KMS-11 (cell line): ENCODE measurements around the gene SLC10A7.

ENCODE experiments used
- H2AFZ ChIP-seq: fragments of 200-600 bp; sonication (generic); 2 replicates; pipeline ENCODE4 v1.6.1; 2016; ENCODE audit warnings: antibody characterized with exemption, mixed run types, low read depth
- H3K27ac ChIP-seq: fragments of 200-600 bp; sonication (generic); 2 replicates; pipeline ENCODE4 v1.6.1; 2016; ENCODE audit warnings: mild to moderate bottlenecking, mixed run types
- H3K27me3 ChIP-seq: fragments of 200-600 bp; sonication (generic); 2 replicates; pipeline ENCODE4 v1.6.1; 2017; ENCODE audit warnings: mild to moderate bottlenecking, low read depth, mixed run types, moderate library complexity; ENCODE audit not compliant: insufficient read depth
- H3K36me3 ChIP-seq: fragments of 200-600 bp; sonication (generic); 2 replicates; pipeline ENCODE4 v1.6.1; 2017; ENCODE audit warnings: mild to moderate bottlenecking, mixed run types; ENCODE audit not compliant: insufficient read depth
- H3K4me1 ChIP-seq: fragments of 200-600 bp; sonication (generic); 2 replicates; pipeline ENCODE4 v1.6.1; 2016; ENCODE audit warnings: mild to moderate bottlenecking, low read depth, mixed run types; ENCODE audit not compliant: poor library complexity, severe bottlenecking
- H3K4me2 ChIP-seq: fragments of 200-600 bp; sonication (generic); 2 replicates; pipeline ENCODE4 v1.7.0; 2016; ENCODE audit warnings: mild to moderate bottlenecking, mixed run types
- H3K4me3 ChIP-seq: fragments of 200-600 bp; sonication (generic); IDR thresholded peaks from 2 replicates; pipeline ENCODE4 v1.6.1; 2017; ENCODE audit warnings: low read depth, low read length, mixed read lengths; ENCODE audit not compliant: insufficient read depth
- H3K79me2 ChIP-seq: fragments of 200-600 bp; sonication (generic); 2 replicates; pipeline ENCODE4 v1.6.1; 2016; ENCODE audit warnings: low read depth, mixed run types; ENCODE audit not compliant: insufficient read depth
- H3K9ac ChIP-seq: fragments of 200-600 bp; sonication (generic); 2 replicates; pipeline ENCODE4 v1.6.1; 2016; ENCODE audit warnings: mild to moderate bottlenecking, mixed run types
- H4K20me1 ChIP-seq: fragments of 200-600 bp; sonication (generic); 2 replicates; pipeline ENCODE4 v1.6.1; 2016; ENCODE audit warnings: mild to moderate bottlenecking, mixed run types; ENCODE audit not compliant: insufficient read depth
- TF ChIP-seq, protein P1 (sequence below): fragments of 200-600 bp; sonication (generic); conservative IDR thresholded peaks from 2 replicates; pipeline ENCODE4 v1.6.1; 2017; ENCODE audit warnings: low read depth, mild to moderate bottlenecking, antibody characterized with exemption, low read length, moderate library complexity, mixed read lengths

Gene SLC10A7

DNA sequence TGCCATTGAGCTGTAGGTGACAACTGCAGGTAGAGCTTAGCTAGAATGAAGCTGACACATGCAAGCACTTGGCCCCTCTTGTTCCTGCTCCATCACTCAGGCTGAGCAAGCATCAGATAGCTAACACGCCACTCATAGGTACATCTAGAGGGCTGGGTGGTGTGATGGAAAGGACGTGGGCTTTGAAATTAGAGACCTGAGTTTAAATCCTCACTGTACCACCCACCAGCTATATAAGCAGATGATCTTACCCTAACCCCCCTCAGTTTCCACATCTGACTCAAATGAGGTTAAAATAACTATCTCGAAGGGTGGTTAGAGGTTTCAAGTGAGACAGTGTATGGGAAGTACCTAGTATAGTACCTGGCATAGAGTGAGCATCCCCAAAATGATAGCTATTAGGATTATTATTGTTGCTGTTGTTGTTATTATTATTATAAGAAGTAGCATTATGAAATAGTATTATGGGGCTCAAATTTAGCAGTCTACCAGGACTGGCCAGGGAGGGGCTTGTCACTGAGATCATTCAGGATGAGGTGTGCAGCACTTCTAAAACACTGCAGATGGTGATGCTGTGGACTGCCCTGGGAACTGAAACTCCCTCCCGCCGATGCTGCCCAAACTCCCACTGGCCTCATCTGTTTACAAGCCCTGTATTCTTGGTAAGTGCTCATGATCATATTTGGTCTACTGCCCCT lies 248.4 kb downstream of the SLC10A7 start:
- Histone ChIP-seq H2AFZ (no peak overlapping the region), H3K9ac (no peak overlapping the region), H3K4me2 (no peak overlapping the region), H4K20me1 (no peaks in the 10 kb centered on the region), H3K79me2 (no peaks in the 10 kb centered on the region), H3K27ac (no peak overlapping the region), H3K4me1 (peaks cover 8% of the 10 kb centered on the region), H3K4me3 (no peak overlapping the region), H3K36me3 (no peaks in the 10 kb centered on the region), H3K27me3 (no peaks in the 10 kb centered on the region)
- TF ChIP-seq, protein P1, sequence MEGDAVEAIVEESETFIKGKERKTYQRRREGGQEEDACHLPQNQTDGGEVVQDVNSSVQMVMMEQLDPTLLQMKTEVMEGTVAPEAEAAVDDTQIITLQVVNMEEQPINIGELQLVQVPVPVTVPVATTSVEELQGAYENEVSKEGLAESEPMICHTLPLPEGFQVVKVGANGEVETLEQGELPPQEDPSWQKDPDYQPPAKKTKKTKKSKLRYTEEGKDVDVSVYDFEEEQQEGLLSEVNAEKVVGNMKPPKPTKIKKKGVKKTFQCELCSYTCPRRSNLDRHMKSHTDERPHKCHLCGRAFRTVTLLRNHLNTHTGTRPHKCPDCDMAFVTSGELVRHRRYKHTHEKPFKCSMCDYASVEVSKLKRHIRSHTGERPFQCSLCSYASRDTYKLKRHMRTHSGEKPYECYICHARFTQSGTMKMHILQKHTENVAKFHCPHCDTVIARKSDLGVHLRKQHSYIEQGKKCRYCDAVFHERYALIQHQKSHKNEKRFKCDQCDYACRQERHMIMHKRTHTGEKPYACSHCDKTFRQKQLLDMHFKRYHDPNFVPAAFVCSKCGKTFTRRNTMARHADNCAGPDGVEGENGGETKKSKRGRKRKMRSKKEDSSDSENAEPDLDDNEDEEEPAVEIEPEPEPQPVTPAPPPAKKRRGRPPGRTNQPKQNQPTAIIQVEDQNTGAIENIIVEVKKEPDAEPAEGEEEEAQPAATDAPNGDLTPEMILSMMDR: no peak

DNA sequence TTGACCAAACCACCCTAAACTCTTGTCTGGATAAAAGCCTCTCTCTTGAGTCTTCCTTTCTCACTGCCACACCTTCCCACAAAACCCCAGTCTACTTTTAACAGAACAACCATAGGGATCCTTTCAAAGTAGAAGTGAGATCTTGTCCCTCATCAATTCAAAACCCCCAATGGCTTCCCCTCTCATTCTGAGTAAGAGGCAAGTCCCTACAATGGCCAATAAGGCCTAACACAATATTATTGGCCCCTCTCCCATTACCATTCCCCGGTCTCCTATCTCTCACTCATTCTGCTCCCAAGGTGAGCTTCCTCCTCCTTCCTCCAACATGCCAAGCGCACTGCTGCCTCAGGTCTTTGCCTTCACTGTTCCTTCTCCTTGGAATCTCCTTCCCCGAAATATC lies 250.3 kb downstream of the SLC10A7 start:
- Histone ChIP-seq H2AFZ (no peak overlapping the region), H4K20me1 (no peaks in the 10 kb centered on the region), H3K79me2 (no peaks in the 10 kb centered on the region), H3K9ac (no peak overlapping the region), H3K4me2 (no peak overlapping the region), H3K4me3 (no peak overlapping the region), H3K27me3 (no peaks in the 10 kb centered on the region), H3K36me3 (no peaks in the 10 kb centered on the region), H3K4me1 (peaks cover 8% of the 10 kb centered on the region), H3K27ac (no peak overlapping the region)
- TF ChIP-seq, protein P1: no peak

DNA sequence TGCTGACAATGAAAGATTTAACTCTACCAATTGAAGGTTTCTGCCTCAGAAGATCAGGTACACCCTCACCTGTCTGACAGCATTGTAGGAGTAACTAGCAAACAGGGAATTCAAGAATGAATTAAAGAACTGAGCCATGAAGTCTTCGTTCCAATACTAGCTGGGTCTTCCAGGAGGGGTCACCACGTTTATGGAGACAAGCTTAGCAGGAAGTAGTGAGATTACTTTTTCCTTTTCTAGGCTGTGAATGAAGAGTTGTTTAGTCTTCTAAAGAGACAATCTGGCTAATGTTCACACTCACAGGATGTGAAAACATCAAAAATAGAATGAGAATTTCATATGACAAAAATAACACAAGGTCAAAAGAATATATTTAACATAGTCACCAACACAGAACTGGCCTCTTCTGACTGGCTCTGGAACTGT lies 252.5 kb downstream of the SLC10A7 start:
- no peak overlapping the region for H2AFZ ChIP-seq
- TF ChIP-seq, protein P1: no peak
- H3K36me3 ChIP-seq: no peaks in the 10 kb centered on the region
- H3K27me3 ChIP-seq: no peaks in the 10 kb centered on the region
- no peak overlapping the region for H3K9ac ChIP-seq
- no peaks in the 10 kb centered on the region for H3K79me2 ChIP-seq
- no peak overlapping the region for H3K27ac ChIP-seq
- H3K4me2 ChIP-seq: no peak overlapping the region
- no peaks in the 10 kb centered on the region for H4K20me1 ChIP-seq
- peaks cover 8% of the 10 kb centered on the region for H3K4me1 ChIP-seq
- H3K4me3 ChIP-seq: no peak overlapping the region

DNA sequence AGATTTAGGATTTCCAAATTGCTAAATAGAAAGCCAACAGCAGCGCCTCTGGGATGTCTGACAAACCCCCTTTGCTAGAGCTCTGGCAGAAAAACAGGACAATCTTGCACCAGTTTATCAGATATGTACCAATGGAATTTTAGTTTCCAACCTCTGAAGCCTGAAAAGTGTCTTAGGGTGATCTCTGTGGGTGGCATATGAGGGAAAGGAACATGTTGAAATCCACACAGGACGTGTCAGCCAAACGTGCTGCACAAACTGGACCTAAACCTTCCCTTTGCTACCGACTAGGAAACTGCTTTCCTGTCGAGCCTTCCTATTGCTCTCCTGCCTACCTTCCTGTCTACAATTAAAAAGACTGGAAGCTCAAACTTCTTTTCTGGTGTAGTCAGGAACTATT lies 253.9 kb downstream of the SLC10A7 start:
- H3K4me2 ChIP-seq: no peak overlapping the region
- no peaks in the 10 kb centered on the region for H3K36me3 ChIP-seq
- H3K79me2 ChIP-seq: no peaks in the 10 kb centered on the region
- peaks cover 8% of the 10 kb centered on the region for H3K4me1 ChIP-seq
- TF ChIP-seq, protein P1: no peak
- H3K27me3 ChIP-seq: no peaks in the 10 kb centered on the region
- no peak overlapping the region for H3K27ac ChIP-seq
- no peak overlapping the region for H3K9ac ChIP-seq
- no peak overlapping the region for H3K4me3 ChIP-seq
- H2AFZ ChIP-seq: no peak overlapping the region
- no peaks in the 10 kb centered on the region for H4K20me1 ChIP-seq
